Astrocyte of the spinal cord (primary cell): ENCODE measurements around the gene TTC28.

Experiments used
- DNase-seq: peaks from one replicate; pipeline ENCODE4 v3.0.0; 2011; ENCODE audit warnings: low read depth, low spot score
- H3K4me3 ChIP-seq: 2 replicates; pipeline ENCODE4 v1.5.1; 2011; ENCODE audit warnings: low read depth, mild to moderate bottlenecking, low read length, moderate library complexity
- in situ Hi-C: cut with HindIII; loops from 2 replicates; pipeline ENCODE4 v1.10.0; 2017; ENCODE audit warnings: low sequenced_read_pairs
- TF ChIP-seq, protein P1 (sequence below): IDR thresholded peaks from 2 replicates; pipeline ENCODE4 v1.5.1; 2012; ENCODE audit warnings: low read depth, mild to moderate bottlenecking, low read length, inconsistent platforms

Gene TTC28

GRCh38 chr22:28444659-28445058 is 235.0 kb downstream of the TTC28 start:
- DNase-seq, result no peak
- in situ Hi-C loops, result no loop called here
- TF ChIP-seq, protein P1, sequence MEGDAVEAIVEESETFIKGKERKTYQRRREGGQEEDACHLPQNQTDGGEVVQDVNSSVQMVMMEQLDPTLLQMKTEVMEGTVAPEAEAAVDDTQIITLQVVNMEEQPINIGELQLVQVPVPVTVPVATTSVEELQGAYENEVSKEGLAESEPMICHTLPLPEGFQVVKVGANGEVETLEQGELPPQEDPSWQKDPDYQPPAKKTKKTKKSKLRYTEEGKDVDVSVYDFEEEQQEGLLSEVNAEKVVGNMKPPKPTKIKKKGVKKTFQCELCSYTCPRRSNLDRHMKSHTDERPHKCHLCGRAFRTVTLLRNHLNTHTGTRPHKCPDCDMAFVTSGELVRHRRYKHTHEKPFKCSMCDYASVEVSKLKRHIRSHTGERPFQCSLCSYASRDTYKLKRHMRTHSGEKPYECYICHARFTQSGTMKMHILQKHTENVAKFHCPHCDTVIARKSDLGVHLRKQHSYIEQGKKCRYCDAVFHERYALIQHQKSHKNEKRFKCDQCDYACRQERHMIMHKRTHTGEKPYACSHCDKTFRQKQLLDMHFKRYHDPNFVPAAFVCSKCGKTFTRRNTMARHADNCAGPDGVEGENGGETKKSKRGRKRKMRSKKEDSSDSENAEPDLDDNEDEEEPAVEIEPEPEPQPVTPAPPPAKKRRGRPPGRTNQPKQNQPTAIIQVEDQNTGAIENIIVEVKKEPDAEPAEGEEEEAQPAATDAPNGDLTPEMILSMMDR, result no peak
- no peak overlapping the region for H3K4me3 ChIP-seq

DNA sequence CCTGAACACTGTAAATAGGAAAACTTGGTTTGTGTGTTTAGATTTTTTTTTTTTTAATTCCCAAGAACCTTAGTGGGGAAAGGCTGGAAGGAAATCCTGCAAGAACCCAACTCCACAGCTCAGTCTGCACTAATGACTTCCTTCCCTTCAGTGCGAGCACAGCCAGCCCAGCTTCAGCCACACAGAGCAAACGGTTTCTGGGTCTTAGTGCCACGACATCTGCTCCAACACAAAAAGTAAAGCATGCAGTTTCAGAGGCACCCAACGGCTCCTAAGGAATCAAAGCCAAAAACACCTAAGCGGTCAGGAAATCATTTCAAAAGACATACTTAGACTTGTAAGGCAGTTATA is 236.1 kb downstream of the TTC28 start:
- in situ Hi-C loops, result no loop called here
- peak; percentile 81 for DNase-seq
- peak overlapping the region; percentile 58 for H3K4me3 ChIP-seq
- TF ChIP-seq, protein P1, result no peak

DNA sequence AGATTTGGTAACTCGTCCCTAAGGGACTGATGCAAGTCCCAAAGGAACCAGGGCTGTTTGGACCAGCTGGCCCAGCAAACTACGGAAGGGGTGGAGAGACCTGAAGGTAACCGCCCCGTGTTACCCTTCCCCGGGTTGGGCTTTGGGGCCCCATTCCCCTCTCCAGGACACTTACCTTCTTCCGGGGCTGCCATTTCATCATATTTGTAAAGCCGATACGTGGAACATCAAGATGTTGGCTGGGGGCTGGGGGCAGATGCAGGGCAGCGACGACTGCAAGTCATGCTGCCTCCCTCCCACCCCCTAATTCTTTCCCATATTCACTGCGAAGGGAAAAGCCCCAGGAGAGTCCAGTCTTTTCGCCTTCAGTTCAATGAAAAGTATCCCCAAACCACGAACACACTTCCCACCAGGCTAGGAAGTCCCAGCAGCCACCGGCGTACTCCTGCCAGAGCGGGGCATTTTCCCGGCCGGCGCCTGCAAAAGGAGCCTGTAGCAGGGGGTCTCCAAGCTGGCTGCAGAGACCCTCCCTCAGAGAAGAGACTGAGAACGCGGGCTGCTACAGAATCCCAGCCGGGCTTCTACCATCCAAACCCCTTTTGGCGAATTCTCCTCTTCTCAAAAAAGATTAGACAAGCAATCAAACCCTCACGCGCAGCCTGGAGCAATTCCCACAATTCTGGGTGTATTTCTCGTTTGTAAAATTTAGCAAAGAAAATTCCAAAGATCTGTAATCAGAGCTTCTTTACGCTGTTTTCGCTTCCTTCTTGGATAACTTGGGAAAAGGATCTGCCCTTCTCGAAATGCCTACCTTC is 236.7 kb downstream of the TTC28 start:
- in situ Hi-C loops, result no loop called here

DNA sequence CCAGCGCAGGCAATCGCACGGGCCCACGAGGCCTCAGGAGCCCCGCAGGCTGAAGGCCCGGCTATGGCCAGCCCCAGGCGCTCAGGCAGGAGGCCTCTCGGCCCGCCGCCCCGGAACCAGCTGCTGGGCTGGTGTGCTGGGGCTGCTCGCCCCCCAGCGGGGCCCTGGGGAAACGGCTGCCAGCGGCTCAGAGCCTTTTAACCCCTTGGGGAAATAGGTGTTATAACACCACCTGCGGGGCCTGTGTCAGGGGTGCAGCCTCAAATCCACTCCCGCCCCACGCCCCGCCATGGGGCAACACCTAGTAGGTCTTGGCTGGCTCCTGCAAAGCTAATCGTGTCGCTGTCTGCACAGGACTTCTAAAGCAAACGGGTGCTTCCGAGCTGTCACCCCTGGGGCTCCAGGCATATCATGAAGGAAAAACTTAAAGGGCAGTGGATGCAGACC is 237.4 kb downstream of the TTC28 start:
- in situ Hi-C loops, result no loop called here
- DNase-seq, result peak; percentile 74
- TF ChIP-seq, protein P1, result peak; percentile 74
- H3K4me3 ChIP-seq, result peak overlapping the region; percentile 58

More for the DNA sequence above, 236.7 kb downstream of the TTC28 start:
- H3K4me3 ChIP-seq, result peak overlapping the region; percentile 58
- TF ChIP-seq, protein P1, result no peak
- DNase-seq, result peak; percentile 20

DNA sequence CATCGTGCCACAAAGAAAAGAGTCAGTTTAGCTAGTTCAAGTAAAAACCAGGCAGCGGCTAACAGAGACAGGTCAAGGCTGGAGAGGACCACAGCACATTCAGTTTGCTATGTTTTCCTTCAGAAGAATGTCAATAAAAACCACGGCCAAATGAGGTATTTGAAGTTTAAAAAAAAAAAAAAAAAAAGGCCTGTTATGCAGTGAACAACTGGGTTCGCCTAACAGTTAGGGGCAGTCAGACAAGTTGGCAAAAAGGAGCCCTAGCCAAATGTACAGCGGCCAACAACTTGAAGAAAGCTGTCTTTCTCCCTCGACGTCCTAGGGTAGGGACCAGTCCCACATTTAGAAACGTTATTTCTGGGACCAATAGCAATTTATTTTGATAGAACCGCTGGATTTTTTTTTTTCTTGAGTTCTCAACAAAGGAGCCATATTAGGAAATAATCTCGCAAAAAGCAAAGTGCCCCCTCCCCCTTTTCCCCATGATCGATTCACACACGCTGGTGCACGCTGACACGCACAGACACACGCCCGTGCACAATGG is 237.8 kb downstream of the TTC28 start:
- peak overlapping the region; percentile 58 for H3K4me3 ChIP-seq
- in situ Hi-C loops, result no loop called here
- TF ChIP-seq, protein P1, result no peak
- DNase-seq, result peak; percentile 60

GRCh38 chr22:28440592-28441390 is 238.8 kb downstream of the TTC28 start:
- TF ChIP-seq, protein P1, result no peak
- DNase-seq, result peak; percentile 73
- in situ Hi-C loops, result no loop called here
- no peak overlapping the region for H3K4me3 ChIP-seq
